ENCODE data around the gene ATXN7L2. TPM values are rescaled to one million over a fixed set of nuclear protein-coding genes. Genes with fewer than 3 reads are reported as not detected.
A peak's percentile ranks its signal among the peaks of the same experiment; 100 is the strongest.

Gene ATXN7L2
- total and polyA plus RNA-seq, 2 donors from 2014 or later: 5.7 to 7.3 TPM

DNA sequence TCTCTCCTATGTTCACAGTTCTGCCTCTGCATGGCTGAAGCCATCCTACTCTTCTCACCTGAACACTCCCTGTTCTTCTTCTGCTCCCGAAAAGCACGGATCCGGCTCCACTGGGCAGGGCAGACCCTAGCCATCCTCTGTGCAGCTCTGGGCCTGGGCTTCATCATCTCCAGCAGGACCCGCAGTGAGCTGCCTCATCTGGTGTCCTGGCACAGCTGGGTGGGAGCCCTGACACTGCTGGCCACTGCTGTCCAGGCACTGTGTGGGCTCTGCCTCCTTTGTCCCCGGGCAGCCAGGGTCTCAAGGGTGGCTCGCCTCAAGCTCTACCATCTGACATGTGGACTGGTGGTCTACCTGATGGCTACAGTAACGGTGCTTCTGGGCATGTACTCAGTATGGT lies 12.0 kb downstream of the ATXN7L2 start:
- intact Hi-C loops (cut with DNase I): no loop called here
- Histone ChIP-seq H3K27ac (ENCODE audit: low read depth in 2 of 2, low read length in 2 of 2) (no peak overlapping the region), H3K9me3 (ENCODE audit: control insufficient read depth in 2 of 3, insufficient read depth in 1 of 3, low read length in 3 of 3) (no peaks in the 10 kb centered on the region), H3K36me3 (ENCODE audit: control insufficient read depth in 2 of 3, insufficient read depth in 3 of 3, low read length in 3 of 3) (peaks cover 0 to 16% (median 13%) of the 10 kb centered on the region in 3 donors), H3K9ac (ENCODE audit: low read length in 3 of 3) (no peak overlapping the region), H3K4me1 (ENCODE audit: control insufficient read depth in 2 of 3, insufficient read depth in 2 of 3, low read depth in 1 of 3, low read length in 3 of 3) (peaks cover 0 to 20% (median 8%) of the 10 kb centered on the region in 3 donors), H3K27me3 (ENCODE audit: control insufficient read depth, insufficient read depth, low read length) (no peaks in the 10 kb centered on the region), H3K4me3 (ENCODE audit: low read length in 3 of 3) (no peak overlapping the region)
- TF ChIP-seq, protein P1, sequence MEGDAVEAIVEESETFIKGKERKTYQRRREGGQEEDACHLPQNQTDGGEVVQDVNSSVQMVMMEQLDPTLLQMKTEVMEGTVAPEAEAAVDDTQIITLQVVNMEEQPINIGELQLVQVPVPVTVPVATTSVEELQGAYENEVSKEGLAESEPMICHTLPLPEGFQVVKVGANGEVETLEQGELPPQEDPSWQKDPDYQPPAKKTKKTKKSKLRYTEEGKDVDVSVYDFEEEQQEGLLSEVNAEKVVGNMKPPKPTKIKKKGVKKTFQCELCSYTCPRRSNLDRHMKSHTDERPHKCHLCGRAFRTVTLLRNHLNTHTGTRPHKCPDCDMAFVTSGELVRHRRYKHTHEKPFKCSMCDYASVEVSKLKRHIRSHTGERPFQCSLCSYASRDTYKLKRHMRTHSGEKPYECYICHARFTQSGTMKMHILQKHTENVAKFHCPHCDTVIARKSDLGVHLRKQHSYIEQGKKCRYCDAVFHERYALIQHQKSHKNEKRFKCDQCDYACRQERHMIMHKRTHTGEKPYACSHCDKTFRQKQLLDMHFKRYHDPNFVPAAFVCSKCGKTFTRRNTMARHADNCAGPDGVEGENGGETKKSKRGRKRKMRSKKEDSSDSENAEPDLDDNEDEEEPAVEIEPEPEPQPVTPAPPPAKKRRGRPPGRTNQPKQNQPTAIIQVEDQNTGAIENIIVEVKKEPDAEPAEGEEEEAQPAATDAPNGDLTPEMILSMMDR (IDR thresholded peaks at IDR 0.05; ENCODE audit: borderline replicate concordance, extremely low read depth, insufficient read depth): no peak
- DNase-seq (no peak), FAIRE-seq (no peak)

GRCh38 chr1:109497449-109498160 lies 13.9 kb downstream of the ATXN7L2 start:
- Histone ChIP-seq H3K9ac (ENCODE audit: low read length in 3 of 3) (no peak overlapping the region), H3K9me3 (ENCODE audit: control insufficient read depth in 2 of 3, insufficient read depth in 1 of 3, low read length in 3 of 3) (no peaks in the 10 kb centered on the region), H3K27me3 (ENCODE audit: control insufficient read depth, insufficient read depth, low read length) (no peaks in the 10 kb centered on the region), H3K4me3 (ENCODE audit: low read length in 3 of 3) (no peak overlapping the region), H3K27ac (ENCODE audit: low read depth in 2 of 2, low read length in 2 of 2) (no peak overlapping the region), H3K4me1 (ENCODE audit: control insufficient read depth in 2 of 3, insufficient read depth in 2 of 3, low read depth in 1 of 3, low read length in 3 of 3) (peaks cover 0 to 25% (median 8%) of the 10 kb centered on the region in 3 donors), H3K36me3 (ENCODE audit: control insufficient read depth in 2 of 3, insufficient read depth in 3 of 3, low read length in 3 of 3) (peaks cover 0 to 16% (median 15%) of the 10 kb centered on the region in 3 donors)
- DNase-seq (no peak), FAIRE-seq (no peak)
- intact Hi-C loops (cut with DNase I): no loop called here
- TF ChIP-seq, protein P1 (IDR thresholded peaks at IDR 0.05; ENCODE audit: borderline replicate concordance, extremely low read depth, insufficient read depth): no peak

DNA sequence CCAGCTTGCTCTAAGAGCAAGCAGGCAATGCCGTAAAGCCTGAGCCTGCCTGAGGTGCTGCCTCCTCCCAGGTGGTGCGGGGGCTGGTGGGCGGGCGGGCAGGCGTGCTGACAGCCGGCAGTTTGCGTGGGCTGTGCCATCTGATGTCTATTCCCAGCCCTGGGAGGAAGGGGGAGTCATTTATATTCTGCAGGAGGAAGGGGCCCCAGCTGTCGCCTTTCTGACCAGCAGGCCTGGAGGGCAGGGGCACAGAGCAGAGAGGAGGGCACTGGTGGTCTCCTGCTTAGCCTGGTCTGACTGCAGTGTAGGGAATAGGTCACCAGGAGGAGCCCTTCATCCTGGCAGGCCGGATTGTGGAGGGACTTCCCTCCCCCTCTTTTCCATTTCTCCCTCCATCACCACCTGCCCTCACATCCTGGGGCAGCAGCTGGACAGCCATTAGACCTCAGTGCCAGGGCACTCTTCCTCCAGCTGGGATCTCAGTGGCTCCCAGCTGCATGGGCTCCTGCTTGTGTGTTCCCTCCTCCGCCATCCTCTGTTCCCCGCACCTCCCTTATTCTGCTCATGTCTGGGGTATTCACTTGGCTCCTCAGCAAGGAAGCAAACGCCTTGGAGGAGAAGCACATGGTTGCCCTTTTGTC lies 14.6 kb downstream of the ATXN7L2 start:
- DNase-seq (peak in 4 of 5 donors; percentile 92 to 94 (median 92)), FAIRE-seq (no peak)
- no peaks in the 10 kb centered on the region for H3K27me3 ChIP-seq (ENCODE audit: control insufficient read depth, insufficient read depth, low read length)
- intact Hi-C loops (cut with DNase I): no loop called here
- peaks cover 0 to 16% (median 15%) of the 10 kb centered on the region in 3 donors for H3K36me3 ChIP-seq (ENCODE audit: control insufficient read depth in 2 of 3, insufficient read depth in 3 of 3, low read length in 3 of 3)
- H3K4me1 ChIP-seq (ENCODE audit: control insufficient read depth in 2 of 3, insufficient read depth in 2 of 3, low read depth in 1 of 3, low read length in 3 of 3): peaks cover 0 to 25% (median 8%) of the 10 kb centered on the region in 3 donors
- TF ChIP-seq, protein P1 (IDR thresholded peaks at IDR 0.05; ENCODE audit: borderline replicate concordance, extremely low read depth, insufficient read depth): peak; percentile 27
- H3K4me3 ChIP-seq (ENCODE audit: low read length in 3 of 3): no peak overlapping the region
- no peak overlapping the region for H3K9ac ChIP-seq (ENCODE audit: low read length in 3 of 3)
- H3K9me3 ChIP-seq (ENCODE audit: control insufficient read depth in 2 of 3, insufficient read depth in 1 of 3, low read length in 3 of 3): no peaks in the 10 kb centered on the region
- H3K27ac ChIP-seq (ENCODE audit: low read depth in 2 of 2, low read length in 2 of 2): no peak overlapping the region
